Motor neuron (in vitro differentiated cells): ENCODE results near the gene PRKAR2B. TPM values are rescaled to one million over a fixed set of nuclear protein-coding genes. Genes with fewer than 3 reads are reported as not detected.
"Not testable (repeated sequence)": the region's sequence is repeated elsewhere in the genome, so short reads cannot be mapped to it uniquely, and the experiment has no call there.

Experiments used
- ATAC-seq, 8 experiments: fragments of 200-7000 bp; cut with Tn5 transposase; replicated peaks in 6 of 8; 2 replicates each; pipeline ENCODE4 v1.8.0; 2021; ENCODE audit warnings: mild to moderate bottlenecking in 8 of 8, moderate library complexity in 8 of 8
- H3K27ac ChIP-seq, 2 donors: fragments of 250-450 bp; sonication (Bioruptor Pico); 2 replicates each; pipeline ENCODE4 v1.9.0; 2021; ENCODE audit warnings: antibody characterized with exemption in 2 of 2, mild to moderate bottlenecking in 2 of 2, moderate library complexity in 1 of 2
- H3K4me1 ChIP-seq, 2 donors: fragments of 250-450 bp; sonication (Bioruptor Pico); replicated peaks in 1 of 2; 2 replicates each; pipeline ENCODE4 v1.6.1; 2021; ENCODE audit warnings: antibody characterized with exemption in 2 of 2, mild to moderate bottlenecking in 2 of 2, moderate library complexity in 1 of 2
- H3K4me3 ChIP-seq, 5 donors: fragments of 250-450 bp; sonication (Bioruptor Pico); 2 replicates each; pipeline ENCODE4 v1.9.0; 2021; ENCODE audit warnings: antibody characterized with exemption in 5 of 5, mild to moderate bottlenecking in 5 of 5, moderate library complexity in 4 of 5
- WGBS, 10 experiments: fragments of 450-650 bp; shearing (Covaris generic); methylation state at CpG; one replicate each; pipeline ENCODE4 v1.0.0; 2022; 5-methylcytosine and 5-hydroxymethylcytosine counted together
- in situ Hi-C, 9 experiments: fragments of 400-800 bp; cut with MboI; loops; one replicate each; pipeline ENCODE4 v1.15.0; 2021; ENCODE audit warnings: low sequenced_read_pairs in 9 of 9, low pct_unique_long_range_greater_than_20kb in 2 of 9; ENCODE audit not compliant: unreplicated experiment in 9 of 9
- total RNA-seq, 8 experiments: library from RNA; unstranded; fragments of 300-600 nt; gene quantifications; 2 replicates each; pipeline versions ENCODE4 v1.2.3 to v1.2.4, GENCODE V29; 2022

Gene PRKAR2B
- total RNA-seq, 8 experiments from 2014 or later: 17.7 to 43.8 (median 33.6) TPM

DNA sequence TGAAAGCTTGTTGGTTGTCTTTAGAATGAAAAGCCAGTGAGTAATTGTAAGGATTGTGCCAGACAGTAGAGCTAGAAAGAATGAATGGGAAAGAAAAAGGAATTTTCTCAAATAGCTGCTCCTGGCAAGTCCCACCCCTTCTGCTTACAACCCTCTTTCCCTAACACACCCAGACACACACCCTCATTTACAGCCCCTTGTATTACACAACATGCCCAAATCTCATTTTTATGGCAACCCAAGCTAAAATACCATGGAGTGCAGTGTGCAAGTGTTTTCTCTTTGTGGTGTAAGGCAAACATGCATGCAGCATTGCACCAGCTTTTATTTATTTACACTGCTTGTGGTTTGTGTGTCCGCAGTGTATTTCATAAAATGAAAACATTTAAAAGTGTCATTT, 1.5 kb downstream of the PRKAR2B start:
- WGBS, 10 experiments: 17 to 56% (median 44%) methylated on average over 1 of the region's 1 CpG; no CpG with 5 or more reads in 5 of the 10 experiments
- ATAC-seq: peak in 2 of 8 experiments; percentile 8 to 9
- peaks cover 11 to 32% of the 10 kb centered on the region in 2 donors for H3K4me1 ChIP-seq
- in situ Hi-C loops: no loop called here
- H3K27ac ChIP-seq: no peak overlapping the region
- H3K4me3 ChIP-seq: peak overlapping the region; percentile 63 to 92 (median 87)

DNA sequence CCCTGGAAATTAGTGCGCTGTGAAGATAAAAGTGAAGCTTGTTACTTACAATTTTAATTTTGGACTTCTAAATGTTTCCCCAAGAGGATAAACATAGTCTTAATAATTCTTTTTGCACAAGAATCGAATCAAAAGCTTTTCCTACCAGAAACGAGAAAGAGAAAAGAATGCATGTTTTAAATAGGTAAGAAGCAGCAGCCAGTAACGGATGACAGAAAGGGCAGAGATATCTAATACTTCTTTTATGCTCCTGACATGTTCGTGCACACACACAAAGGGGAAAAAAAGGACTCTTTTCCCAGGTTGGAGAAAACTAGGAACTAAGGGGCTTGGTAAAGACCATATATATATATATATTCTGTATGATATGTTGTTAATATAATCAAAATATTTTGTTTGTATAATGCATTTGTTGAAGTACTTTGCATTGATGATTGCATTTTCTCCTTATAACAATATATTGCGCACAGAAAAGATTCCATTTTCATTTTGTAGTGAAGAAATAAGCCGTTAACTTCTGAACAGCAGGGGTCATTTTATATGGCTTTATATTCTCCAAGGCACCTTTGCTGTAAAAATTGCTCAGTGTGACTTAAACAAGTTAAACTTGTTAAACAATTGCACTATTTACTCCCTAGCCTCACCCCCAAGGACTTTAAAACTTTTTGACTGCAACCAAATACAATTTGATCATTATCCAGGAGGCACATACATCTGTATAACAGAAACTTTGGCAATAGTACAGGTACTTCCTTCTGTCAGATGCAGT, 2.2 kb downstream of the PRKAR2B start:
- H3K27ac ChIP-seq: no peak overlapping the region
- no peak for ATAC-seq
- 29 to 78% (median 49%) methylated on average over 3 to 7 of the region's 7 CpGs; no CpG with 5 or more reads in 1 of the 10 experiments for WGBS, 10 experiments
- in situ Hi-C loops: no loop called here
- peak overlapping the region; percentile 63 to 92 (median 87) for H3K4me3 ChIP-seq
- peaks cover 11 to 32% of the 10 kb centered on the region in 2 donors for H3K4me1 ChIP-seq

DNA sequence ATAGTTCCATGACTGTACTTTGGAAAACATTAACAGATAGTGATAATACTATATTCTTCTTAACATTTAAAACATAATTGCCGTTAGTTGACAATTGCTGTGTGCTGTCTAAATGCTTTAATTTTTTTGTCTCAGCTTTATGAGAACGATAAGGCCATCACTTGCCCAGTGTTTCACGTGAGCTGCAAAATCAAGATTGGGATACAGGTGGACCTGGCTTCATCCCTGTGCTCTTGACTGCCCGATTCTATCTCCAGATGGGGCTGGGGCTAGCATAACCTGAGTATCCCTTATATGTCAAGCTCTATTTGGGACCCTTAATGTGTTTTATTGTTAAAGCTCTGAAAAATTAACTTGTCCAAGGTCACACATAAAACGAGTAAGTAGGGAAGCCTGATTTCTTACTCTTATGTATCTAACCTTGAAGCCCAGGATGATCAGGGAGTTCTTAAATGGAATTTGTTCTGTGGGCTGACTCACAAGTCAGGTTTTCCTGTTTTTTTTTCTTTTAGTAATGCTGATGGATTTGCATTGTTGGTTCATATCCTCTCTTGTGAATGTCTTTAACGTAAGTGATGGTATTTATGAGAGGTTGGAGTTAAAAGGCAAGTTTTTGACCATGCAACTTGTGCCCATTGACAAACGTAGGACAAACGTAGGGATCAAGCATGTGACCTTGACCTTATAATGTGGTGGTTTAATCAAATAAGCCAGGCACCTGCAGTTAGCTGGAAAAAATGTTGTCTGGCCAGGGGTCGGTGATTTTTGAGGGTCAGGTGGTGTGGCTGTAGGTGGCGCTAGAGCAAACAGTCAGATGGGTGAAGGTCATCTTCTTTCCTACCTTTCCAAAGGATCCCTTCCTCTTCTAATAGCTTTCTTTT, 3.6 kb downstream of the PRKAR2B start:
- Histone ChIP-seq H3K4me1 (peaks cover 11 to 32% of the 10 kb centered on the region in 2 donors), H3K27ac (no peak overlapping the region), H3K4me3 (peak overlapping the region in 1 of 5 donors; percentile 7)
- in situ Hi-C loops: no loop called here
- WGBS, 10 experiments: 66 to 100% (median 95%) methylated on average over 1 to 10 of the region's 10 CpGs
- ATAC-seq: no peak

GRCh38 chr7:107048783-107049418, 4.4 kb downstream of the PRKAR2B start:
- Histone ChIP-seq H3K4me1 (peaks cover 9 to 26% of the 10 kb centered on the region in 2 donors), H3K27ac (no peak overlapping the region), H3K4me3 (no peak overlapping the region)
- 70 to 100% (median 79%) methylated on average over 2 to 3 of the region's 4 CpGs; no CpG with 5 or more reads in 2 of the 10 experiments for WGBS, 10 experiments
- ATAC-seq: no peak
- in situ Hi-C loops: no loop called here

DNA sequence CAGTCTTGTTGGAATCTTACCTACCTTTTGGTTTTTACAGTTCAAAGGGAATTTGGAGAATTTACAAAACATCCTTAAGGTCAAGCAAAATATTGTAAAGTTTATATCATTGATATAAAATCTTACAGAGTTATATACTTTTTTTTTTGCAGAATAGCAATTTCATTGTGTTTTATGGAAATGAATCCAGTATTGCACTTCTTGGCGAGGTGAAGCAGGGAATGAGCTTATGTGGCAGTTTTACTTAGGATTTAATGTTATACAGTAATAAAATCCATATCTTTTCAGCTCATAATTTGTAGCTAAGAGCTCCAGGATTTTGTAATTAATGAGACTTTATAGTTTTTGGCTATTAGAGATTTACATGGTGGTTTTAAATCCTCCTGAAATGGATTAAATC, 5.0 kb downstream of the PRKAR2B start:
- no peak overlapping the region for H3K4me3 ChIP-seq
- in situ Hi-C loops: no loop called here
- ATAC-seq: no peak
- 50 to 100% (median 88%) methylated on average over 1 of the region's 1 CpG; no CpG with 5 or more reads in 1 of the 10 experiments for WGBS, 10 experiments
- H3K4me1 ChIP-seq: peaks cover 7 to 24% of the 10 kb centered on the region in 2 donors
- H3K27ac ChIP-seq: no peak overlapping the region

DNA sequence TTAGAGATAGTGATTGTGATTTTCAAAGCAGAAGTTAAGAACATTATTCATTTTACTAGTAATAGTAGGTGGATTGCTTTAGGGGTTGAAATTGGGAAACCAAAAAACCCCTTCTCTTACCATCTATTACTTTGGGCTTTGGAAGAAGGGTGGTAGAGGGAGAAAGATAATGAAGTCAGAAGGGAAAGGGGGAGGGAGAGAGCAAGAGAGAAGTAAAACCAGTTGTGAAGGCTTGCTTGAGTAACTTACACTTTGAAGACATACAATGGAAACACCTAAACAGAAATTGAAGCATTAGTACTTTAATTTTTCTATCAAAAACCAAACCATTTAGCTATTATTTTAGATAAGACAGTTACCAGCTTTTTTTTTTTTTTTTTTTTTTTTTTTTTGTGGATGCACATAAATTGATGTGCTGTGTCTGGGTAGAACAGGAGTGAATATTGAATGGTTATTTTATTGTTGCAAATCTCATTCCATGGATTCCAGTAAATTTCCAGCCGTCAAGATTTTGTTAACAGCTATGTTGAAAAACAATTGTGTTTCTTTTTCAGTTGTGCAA, 5.5 kb downstream of the PRKAR2B start:
- in situ Hi-C loops: no loop called here
- Histone ChIP-seq H3K27ac (no peak overlapping the region), H3K4me1 (peaks cover 7 to 24% of the 10 kb centered on the region in 2 donors), H3K4me3 (no peak overlapping the region)
- 38 to 100% (median 80%) methylated on average over 1 of the region's 1 CpG; no CpG with 5 or more reads in 2 of the 10 experiments for WGBS, 10 experiments
- ATAC-seq: no peak

DNA sequence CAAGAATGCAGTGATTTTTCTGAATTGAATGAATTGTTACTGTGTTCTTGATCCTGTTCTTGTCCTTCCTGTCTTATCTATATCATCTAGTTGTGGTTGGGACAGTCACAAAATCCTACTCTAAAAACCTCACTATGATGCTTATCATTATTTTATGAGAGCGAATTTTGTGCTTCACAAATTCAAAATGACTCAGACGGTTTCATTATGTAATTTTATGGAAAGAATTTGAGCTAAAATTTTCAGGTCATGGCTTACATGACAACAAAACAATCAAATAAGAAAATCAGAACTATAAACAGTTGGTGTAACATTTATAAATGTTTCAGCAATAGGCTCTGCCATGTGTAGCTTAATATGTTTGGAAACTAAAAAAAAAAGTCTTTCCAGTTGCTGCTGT, 6.9 kb downstream of the PRKAR2B start:
- peak in 2 of 8 experiments; percentile 31 to 59 for ATAC-seq
- in situ Hi-C loops: no loop called here
- WGBS, 10 experiments: 0 to 95% (median 81%) methylated on average over 2 of the region's 2 CpGs; no CpG with 5 or more reads in 1 of the 10 experiments
- H3K27ac ChIP-seq: no peak overlapping the region
- peaks cover 6 to 24% of the 10 kb centered on the region in 2 donors for H3K4me1 ChIP-seq
- H3K4me3 ChIP-seq: no peak overlapping the region

GRCh38 chr7:107054965-107055364, 10.5 kb downstream of the PRKAR2B start:
- WGBS, 10 experiments: no CpG with 5 or more reads among the region's 1 CpG
- peaks cover 4 to 11% of the 10 kb centered on the region in 2 donors for H3K4me1 ChIP-seq
- ATAC-seq, in situ Hi-C loops, H3K27ac ChIP-seq, H3K4me3 ChIP-seq: not testable (repeated sequence)

DNA sequence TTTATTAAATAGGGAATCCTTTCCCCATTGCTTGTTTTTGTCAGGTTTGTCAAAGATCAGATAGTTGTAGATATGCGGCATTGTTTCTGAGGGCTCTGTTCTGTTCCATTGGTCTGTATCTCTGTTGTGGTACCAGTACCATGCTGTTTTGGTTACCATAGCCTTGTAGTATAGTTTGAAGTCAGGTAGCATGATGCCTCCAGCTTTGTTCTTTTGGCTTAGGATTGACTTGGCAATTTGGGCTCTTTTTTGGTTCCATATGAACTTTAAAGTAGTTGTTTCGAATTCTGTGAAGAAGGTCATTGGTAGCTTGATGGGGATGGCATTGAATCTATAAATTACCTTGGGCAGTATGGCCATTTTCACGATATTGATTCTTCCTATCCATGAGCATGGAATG, 11.6 kb downstream of the PRKAR2B start:
- WGBS, 10 experiments: 29 to 100% (median 80%) methylated on average over 1 of the region's 3 CpGs; no CpG with 5 or more reads in 7 of the 10 experiments
- in situ Hi-C loops: not testable (repeated sequence)

GRCh38 chr7:107056728-107057473, 12.4 kb downstream of the PRKAR2B start:
- WGBS, 10 experiments: 24 to 83% (median 72%) methylated on average over 2 to 8 of the region's 8 CpGs

More for the DNA sequence above, 11.6 kb downstream of the PRKAR2B start:
- ATAC-seq, H3K4me1 ChIP-seq, H3K4me3 ChIP-seq, H3K27ac ChIP-seq: not testable (repeated sequence)

DNA sequence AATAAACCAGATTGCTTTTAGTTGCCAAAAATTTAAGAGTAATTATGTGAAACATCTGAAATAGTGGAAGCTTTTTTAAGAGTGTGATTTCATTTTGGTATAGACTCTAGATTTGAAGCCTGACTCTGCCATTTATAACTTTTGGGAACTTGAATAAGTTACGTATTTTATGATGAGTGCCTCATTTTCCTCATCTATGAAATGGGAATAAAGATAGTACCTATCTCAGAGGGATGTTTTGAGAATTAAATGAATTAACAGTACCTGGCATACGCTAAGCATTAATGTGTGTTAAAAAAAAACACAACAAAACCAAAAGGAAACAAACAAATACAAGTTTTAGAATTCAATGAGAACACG, 12.9 kb downstream of the PRKAR2B start:
- 47 to 100% (median 93%) methylated on average over 1 to 3 of the region's 3 CpGs for WGBS, 10 experiments
- Histone ChIP-seq H3K27ac (no peak overlapping the region), H3K4me1 (peaks cover 4 to 5% of the 10 kb centered on the region in 2 donors), H3K4me3 (no peak overlapping the region)
- ATAC-seq: no peak
- in situ Hi-C loops: no loop called here

More at GRCh38 chr7:107056728-107057473, 12.4 kb downstream of the PRKAR2B start:
- Histone ChIP-seq H3K27ac (peak overlapping the region in 1 of 2 donors; percentile 9), H3K4me3 (no peak overlapping the region), H3K4me1 (peaks cover 4 to 5% of the 10 kb centered on the region in 2 donors)
- ATAC-seq: no peak
- in situ Hi-C loops: no loop called here

DNA sequence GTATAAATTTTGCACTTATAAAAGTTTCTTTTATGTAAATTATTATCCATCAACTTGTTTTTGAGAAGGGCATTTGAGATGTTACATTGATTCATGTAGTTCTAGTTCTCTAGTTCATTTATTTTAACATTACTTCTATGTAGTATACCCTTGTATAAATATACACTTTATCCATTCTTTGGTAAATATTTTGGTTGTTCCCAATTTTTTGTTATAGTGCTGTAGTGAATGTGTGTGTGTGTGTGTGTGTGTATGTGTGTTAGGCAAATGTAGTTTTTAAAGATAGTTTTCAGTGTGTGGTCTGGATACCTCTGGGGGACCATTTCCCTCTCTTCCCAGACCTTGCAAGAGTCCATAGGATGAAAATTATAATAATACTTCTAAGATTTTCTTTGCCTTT, 15.0 kb downstream of the PRKAR2B start:
- no peak for ATAC-seq
- H3K4me1 ChIP-seq: peaks cover 4 to 5% of the 10 kb centered on the region in 2 donors
- in situ Hi-C loops: no loop called here
- no peak overlapping the region for H3K4me3 ChIP-seq
- H3K27ac ChIP-seq: no peak overlapping the region
